ENCODE results near the gene IQCE.

The IQCE gene

GRCh38 chr7:2517026-2517425 is 41.8 kb upstream of the IQCE start:
- Histone ChIP-seq H3K4me3 (ENCODE audit: insufficient read depth in 1 of 2, low read depth in 1 of 2, low read length in 2 of 2) (no peak overlapping the region), H4K8ac (ENCODE audit: low read length) (peak overlapping the region; percentile 66), H3K23ac (ENCODE audit: low read length in 2 of 2) (no peak overlapping the region), H3K4me2 (ENCODE audit: low read length, poor library complexity, severe bottlenecking) (no peak overlapping the region), H2BK5ac (ENCODE audit: low read depth, low read length, poor library complexity, severe bottlenecking) (peak overlapping the region; percentile 100), H3K27ac (ENCODE audit: low read length, poor library complexity, severe bottlenecking) (peak overlapping the region; percentile 97), H3K9ac (ENCODE audit: low read length) (no peak overlapping the region), H2BK15ac (ENCODE audit: low read depth, poor library complexity, severe bottlenecking) (no peak overlapping the region), H2BK120ac (ENCODE audit: low read depth, low read length) (no peak overlapping the region), H2BK12ac (ENCODE audit: low read length in 2 of 2) (peak overlapping the region in 1 of 2 experiments; percentile 82), H3K9me3 (ENCODE audit: control insufficient read depth, low read length) (no peaks in the 10 kb centered on the region), H3K14ac (ENCODE audit: low read length in 2 of 2) (no peak overlapping the region), H3K36me3 (ENCODE audit: control insufficient read depth in 1 of 2, insufficient read depth in 2 of 2, low read depth in 1 of 2, low read length in 2 of 2) (peaks cover 0 to 8% of the 10 kb centered on the region in 2 experiments), H3K4me1 (ENCODE audit: control insufficient read depth, insufficient read depth, low read depth, low read length) (peaks cover 61% of the 10 kb centered on the region), H4K91ac (ENCODE audit: low read length) (peak overlapping the region; percentile 0), H3K79me1 (replicated peaks; ENCODE audit: low read length, poor library complexity, severe bottlenecking) (no peaks in the 10 kb centered on the region), H3K18ac (ENCODE audit: low read depth in 1 of 2, low read length in 2 of 2) (peak overlapping the region; percentile 6 to 74), H3K4ac (ENCODE audit: low read depth in 1 of 2, low read length in 2 of 2) (no peak overlapping the region), H3K27me3 (ENCODE audit: control insufficient read depth in 1 of 2, insufficient read depth in 1 of 2, low read length in 2 of 2) (peaks cover 0 to 10% of the 10 kb centered on the region in 2 experiments), H2AFZ (ENCODE audit: low read depth, low read length) (no peak overlapping the region), H2AK5ac (ENCODE audit: low read length, severe bottlenecking) (peak overlapping the region; percentile 95)
- whole genome bisulfite sequencing = 5% methylated on average over 5 of the region's 8 CpGs
- DNase-seq = peak; percentile 87

- Histone ChIP-seq H3K79me1 (replicated peaks; ENCODE audit: low read length, poor library complexity, severe bottlenecking) (no peaks in the 10 kb centered on the region), H3K4me2 (ENCODE audit: low read length, poor library complexity, severe bottlenecking) (peak overlapping the region; percentile 93), H4K91ac (ENCODE audit: low read length) (peak overlapping the region; percentile 70), H3K18ac (ENCODE audit: low read depth in 1 of 2, low read length in 2 of 2) (peak overlapping the region in 1 of 2 experiments; percentile 74), H3K23ac (ENCODE audit: low read length in 2 of 2) (no peak overlapping the region), H3K36me3 (ENCODE audit: control insufficient read depth in 1 of 2, insufficient read depth in 2 of 2, low read depth in 1 of 2, low read length in 2 of 2) (peaks cover 0 to 16% of the 10 kb centered on the region in 2 experiments), H2BK120ac (ENCODE audit: low read depth, low read length) (no peak overlapping the region), H2AK5ac (ENCODE audit: low read length, severe bottlenecking) (peak overlapping the region; percentile 95), H3K4me3 (ENCODE audit: insufficient read depth in 1 of 2, low read depth in 1 of 2, low read length in 2 of 2) (peak overlapping the region in 1 of 2 experiments; percentile 17), H2BK12ac (ENCODE audit: low read length in 2 of 2) (peak overlapping the region; percentile 18 to 82), H3K4ac (ENCODE audit: low read depth in 1 of 2, low read length in 2 of 2) (peak overlapping the region in 1 of 2 experiments; percentile 55), H3K27me3 (ENCODE audit: control insufficient read depth in 1 of 2, insufficient read depth in 1 of 2, low read length in 2 of 2) (peaks cover 0 to 7% of the 10 kb centered on the region in 2 experiments), H3K9me3 (ENCODE audit: control insufficient read depth, low read length) (no peaks in the 10 kb centered on the region), H3K27ac (ENCODE audit: low read length, poor library complexity, severe bottlenecking) (peak overlapping the region; percentile 97), H2BK15ac (ENCODE audit: low read depth, poor library complexity, severe bottlenecking) (no peak overlapping the region), H3K9ac (ENCODE audit: low read length) (no peak overlapping the region), H3K4me1 (ENCODE audit: control insufficient read depth, insufficient read depth, low read depth, low read length) (peaks cover 63% of the 10 kb centered on the region), H2BK5ac (ENCODE audit: low read depth, low read length, poor library complexity, severe bottlenecking) (peak overlapping the region; percentile 98), H3K14ac (ENCODE audit: low read length in 2 of 2) (peak overlapping the region in 1 of 2 experiments; percentile 57), H2AFZ (ENCODE audit: low read depth, low read length) (no peak overlapping the region), H4K8ac (ENCODE audit: low read length) (peak overlapping the region; percentile 66)
- 45% methylated on average over 17 of the region's 18 CpGs for WGBS
- peak; percentile 30 for DNase-seq
Measured at GRCh38 chr7:2517678-2518507, 40.9 kb upstream of the IQCE start.

- Histone ChIP-seq H3K4me2 (ENCODE audit: low read length, poor library complexity, severe bottlenecking) (peak overlapping the region; percentile 93), H2BK5ac (ENCODE audit: low read depth, low read length, poor library complexity, severe bottlenecking) (peak overlapping the region; percentile 98), H3K4me1 (ENCODE audit: control insufficient read depth, insufficient read depth, low read depth, low read length) (peaks cover 64% of the 10 kb centered on the region), H3K23ac (ENCODE audit: low read length in 2 of 2) (no peak overlapping the region), H3K36me3 (ENCODE audit: control insufficient read depth in 1 of 2, insufficient read depth in 2 of 2, low read depth in 1 of 2, low read length in 2 of 2) (peaks cover 0 to 24% of the 10 kb centered on the region in 2 experiments), H4K8ac (ENCODE audit: low read length) (no peak overlapping the region), H2BK15ac (ENCODE audit: low read depth, poor library complexity, severe bottlenecking) (peak overlapping the region; percentile 6), H3K9ac (ENCODE audit: low read length) (peak overlapping the region; percentile 26), H2AFZ (ENCODE audit: low read depth, low read length) (no peak overlapping the region), H2BK120ac (ENCODE audit: low read depth, low read length) (no peak overlapping the region), H3K27ac (ENCODE audit: low read length, poor library complexity, severe bottlenecking) (peak overlapping the region; percentile 97), H3K18ac (ENCODE audit: low read depth in 1 of 2, low read length in 2 of 2) (peak overlapping the region; percentile 74 to 87), H2AK5ac (ENCODE audit: low read length, severe bottlenecking) (peak overlapping the region; percentile 95), H3K9me3 (ENCODE audit: control insufficient read depth, low read length) (no peaks in the 10 kb centered on the region), H3K4me3 (ENCODE audit: insufficient read depth in 1 of 2, low read depth in 1 of 2, low read length in 2 of 2) (peak overlapping the region; percentile 48 to 73), H2BK12ac (ENCODE audit: low read length in 2 of 2) (peak overlapping the region in 1 of 2 experiments; percentile 94), H3K79me1 (replicated peaks; ENCODE audit: low read length, poor library complexity, severe bottlenecking) (no peaks in the 10 kb centered on the region), H3K14ac (ENCODE audit: low read length in 2 of 2) (peak overlapping the region in 1 of 2 experiments; percentile 69), H3K27me3 (ENCODE audit: control insufficient read depth in 1 of 2, insufficient read depth in 1 of 2, low read length in 2 of 2) (peaks cover 0 to 5% of the 10 kb centered on the region in 2 experiments), H4K91ac (ENCODE audit: low read length) (peak overlapping the region; percentile 70), H3K4ac (ENCODE audit: low read depth in 1 of 2, low read length in 2 of 2) (no peak overlapping the region)
- 2% methylated on average over 38 of the region's 41 CpGs for WGBS
- DNase-seq = no peak
Measured at GRCh38 chr7:2518737-2519118, 40.1 kb upstream of the IQCE start.
